Measurements from ENCODE around the gene VPS35L.
A peak's percentile ranks its signal among the peaks of the same experiment; 100 is the strongest.
"Not testable (repeated sequence)": the region's sequence is repeated elsewhere in the genome, so short reads cannot be mapped to it uniquely, and the experiment has no call there.

VPS35L gene

GRCh38 chr16:19715566-19715965, 160.1 kb downstream of the VPS35L start:
- DNase-seq, result no peak

GRCh38 chr16:19716183-19716582, 160.7 kb downstream of the VPS35L start:
- DNase-seq, result no peak

DNA sequence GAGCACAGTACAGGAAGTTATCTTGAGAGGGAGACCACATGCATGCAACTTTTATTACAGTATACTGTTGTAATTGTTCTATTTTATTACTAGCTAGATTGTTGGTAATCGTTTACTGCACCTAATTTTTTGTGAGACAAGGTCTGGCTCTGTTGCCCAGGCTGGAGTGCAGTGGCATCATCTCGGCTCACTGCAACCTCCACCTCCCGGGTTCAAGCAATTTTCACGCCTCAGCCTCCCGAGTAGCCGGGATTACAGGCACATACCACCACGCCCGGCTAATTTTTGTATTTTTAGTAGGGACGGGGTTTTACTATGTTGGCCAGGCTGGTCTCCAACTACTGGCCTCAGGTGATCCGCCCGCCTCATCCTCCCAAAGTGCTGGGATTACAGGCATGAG, 161.2 kb downstream of the VPS35L start:
- not testable (repeated sequence) for DNase-seq

GRCh38 chr16:19717314-19717713, 161.8 kb downstream of the VPS35L start:
- no peak for DNase-seq

DNA sequence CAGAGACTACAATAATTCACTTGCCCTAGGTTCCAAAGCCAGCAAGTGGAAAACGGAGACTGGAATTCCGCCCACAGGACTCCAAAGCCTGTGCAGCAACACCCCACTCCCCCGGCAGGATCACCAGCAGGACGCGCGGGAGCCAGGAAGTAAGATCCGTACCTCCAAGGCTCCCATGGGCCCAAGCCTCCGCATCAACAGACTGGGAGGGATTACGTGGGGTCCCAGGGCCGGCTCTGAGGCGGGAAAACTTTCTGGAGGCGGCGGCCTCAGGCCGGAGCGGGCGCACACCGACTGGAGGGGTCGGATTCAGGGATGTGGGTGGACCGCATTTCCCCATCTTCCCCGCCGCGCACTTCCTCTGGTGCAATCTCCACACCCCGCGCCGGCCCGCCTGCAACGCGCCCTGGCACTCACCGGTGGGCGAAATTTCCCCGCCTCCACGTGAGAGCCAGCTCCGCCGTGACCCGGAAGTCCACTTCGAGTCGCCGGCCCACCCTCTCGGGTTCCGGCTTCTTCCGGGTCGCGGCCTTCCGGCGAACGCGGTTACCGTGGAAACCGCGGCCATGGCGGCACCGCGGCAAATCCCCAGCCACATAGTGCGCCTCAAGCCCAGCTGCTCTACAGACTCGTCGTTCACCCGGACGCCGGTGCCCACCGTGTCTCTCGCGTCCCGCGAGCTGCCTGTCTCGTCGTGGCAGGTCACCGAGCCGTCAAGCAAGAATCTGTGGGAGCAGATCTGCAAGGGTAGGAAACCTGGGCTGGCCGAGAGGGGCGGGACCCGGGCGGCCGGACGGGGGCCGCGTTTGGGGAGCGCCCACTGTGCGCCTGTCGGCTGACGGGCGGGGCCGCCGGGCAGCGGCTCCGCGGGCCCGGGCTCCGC, 162.5 kb downstream of the VPS35L start, which contains the start of the genes IQCK and KNOP1:
TSS of gene IQCK (plus strand) at position 531 of the 883 bp plus-strand sequence. CDS start at position 567, 36 bp downstream.
TSS of gene KNOP1 (minus strand) at position 487 of the 883 bp plus-strand sequence. CDS start 3,192 bp downstream, outside the sequence.
- DNase-seq, result peak; percentile 94

- DNase-seq, result no peak
Observed at GRCh38 chr16:19718624-19718965, 163.1 kb downstream of the VPS35L start.

DNA sequence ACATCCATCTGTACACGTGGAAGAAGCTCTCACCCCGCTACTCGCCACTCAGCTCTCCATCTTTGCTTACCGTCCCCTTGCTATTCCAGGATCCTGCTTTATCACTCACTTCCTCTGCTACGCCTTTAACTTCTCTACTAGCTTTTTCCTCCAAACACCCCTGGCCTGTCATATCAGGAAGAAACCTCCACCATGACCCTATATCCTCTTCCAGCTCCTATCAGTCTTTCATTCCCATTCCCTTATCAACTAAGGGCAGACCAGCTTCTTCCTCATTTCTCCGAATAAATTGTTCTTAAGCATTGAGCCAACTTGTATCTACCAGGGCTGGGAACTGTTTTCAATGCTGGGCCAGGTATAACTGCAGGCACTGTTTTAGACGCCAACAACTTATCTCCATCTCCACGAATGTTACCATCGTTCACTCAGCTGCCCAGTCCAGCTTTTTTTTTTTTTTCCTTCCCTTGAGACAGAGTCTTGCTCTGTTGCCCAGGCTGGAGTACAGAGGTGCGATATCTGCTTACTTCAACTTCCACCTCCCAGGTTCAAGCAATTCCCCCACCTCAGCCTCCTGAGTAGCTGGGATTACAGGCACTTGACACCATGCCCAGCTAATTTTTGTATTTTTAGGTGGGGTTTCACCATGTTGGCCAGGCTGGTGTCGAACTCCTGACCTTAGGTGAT, 166.9 kb downstream of the VPS35L start:
- DNase-seq, result no peak

DNA sequence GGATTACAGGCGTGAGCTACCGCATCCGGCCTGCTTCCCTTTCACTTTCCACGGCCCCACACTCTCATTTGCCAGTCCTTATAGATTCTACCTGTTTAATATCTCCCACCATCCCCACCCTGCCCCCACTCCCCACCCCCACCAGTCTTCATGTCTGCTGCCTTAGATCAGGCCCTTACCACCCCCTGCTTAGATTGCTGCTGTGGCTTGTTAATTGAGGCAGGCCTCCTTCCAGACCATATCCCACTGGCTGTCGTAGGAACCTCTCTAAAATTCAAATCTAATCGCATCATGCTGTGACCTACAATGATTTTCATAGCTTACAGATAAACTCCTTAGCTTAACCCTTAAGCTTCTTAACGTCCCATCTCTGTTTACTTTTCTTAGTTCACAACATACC, 167.5 kb downstream of the VPS35L start:
- no peak for DNase-seq

- DNase-seq, result no peak
Observed at GRCh38 chr16:19728636-19728965, 173.1 kb downstream of the VPS35L start.

GRCh38 chr16:19733551-19733950, 178.0 kb downstream of the VPS35L start:
- DNase-seq, result no peak

DNA sequence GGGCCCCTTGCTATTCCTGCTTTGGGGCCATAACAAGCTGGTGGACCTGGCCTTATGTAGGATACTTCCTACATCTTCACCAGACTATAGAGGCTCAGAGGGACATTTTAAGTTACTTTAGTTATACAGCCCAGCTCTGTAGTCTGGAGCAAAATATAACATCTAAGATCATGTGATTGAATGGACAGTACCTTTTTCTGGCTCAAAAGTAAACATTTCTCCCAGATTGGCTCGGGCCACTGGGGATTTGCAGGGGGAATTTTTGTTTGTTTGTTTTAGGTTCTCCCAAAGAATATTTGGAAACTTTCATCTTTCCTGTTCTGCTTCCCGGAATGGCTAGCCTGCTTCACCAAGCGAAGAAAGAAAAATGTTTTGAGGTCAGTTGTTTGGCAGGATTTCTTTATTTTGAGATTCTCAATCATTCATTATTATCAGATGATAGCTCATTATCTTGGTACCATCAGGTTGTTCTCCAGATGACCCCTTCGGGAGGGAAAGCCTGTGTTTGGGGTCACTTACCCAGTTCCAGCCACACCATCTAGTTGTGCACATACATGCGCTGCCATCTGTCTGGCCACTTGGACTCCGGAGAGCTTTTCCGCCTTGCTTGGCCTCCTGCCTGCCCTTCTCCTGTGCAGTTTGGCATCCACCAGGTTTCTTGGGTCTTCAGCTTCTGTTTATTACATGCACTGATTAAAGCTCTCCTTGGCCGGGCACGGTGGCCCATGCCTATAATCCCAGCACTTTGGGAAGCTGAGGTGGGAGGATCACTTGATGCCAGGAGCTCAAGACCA, 179.8 kb downstream of the VPS35L start:
- no peak for DNase-seq

GRCh38 chr16:19737306-19738038, 182.0 kb downstream of the VPS35L start:
- DNase-seq, result no peak

DNA sequence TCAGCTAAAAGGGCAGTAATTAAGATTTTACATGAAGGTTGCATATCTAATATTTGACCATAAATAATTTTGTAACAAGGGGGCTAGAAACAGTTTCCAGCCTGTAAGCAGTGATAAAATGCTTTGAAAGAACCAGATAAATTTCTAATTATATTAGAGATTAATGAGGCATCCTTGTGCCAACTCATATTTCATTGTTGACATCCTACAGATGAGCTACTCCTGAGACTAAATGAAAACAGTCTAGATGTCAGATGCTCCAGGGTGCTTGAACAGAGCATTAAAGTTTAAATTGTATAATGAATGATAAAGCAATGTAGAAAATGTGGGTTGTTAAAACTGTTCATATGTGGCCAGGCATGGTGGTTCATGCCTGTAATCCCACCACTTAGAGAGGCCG, 185.9 kb downstream of the VPS35L start:
- DNase-seq, result no peak

DNA sequence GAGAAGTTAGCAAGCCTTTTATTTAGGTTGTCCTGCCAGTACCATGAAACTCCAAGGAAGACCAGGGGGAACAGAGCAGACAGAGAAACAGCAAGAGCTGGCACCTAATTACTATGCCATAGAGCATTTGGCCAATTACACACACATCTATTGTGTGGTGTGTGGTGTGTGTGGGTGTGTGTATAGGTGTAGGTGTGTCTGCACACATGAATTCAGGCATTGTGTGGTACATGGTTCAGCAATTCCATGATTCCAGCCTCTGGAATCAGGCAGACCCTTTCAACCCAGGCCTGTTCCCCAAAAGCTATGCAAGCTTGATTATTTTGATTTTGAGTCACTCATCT, 188.3 kb downstream of the VPS35L start:
- no peak for DNase-seq

GRCh38 chr16:19744670-19745069, 189.2 kb downstream of the VPS35L start:
- no peak for DNase-seq

- no peak for DNase-seq
Observed at GRCh38 chr16:19745286-19746010, 189.9 kb downstream of the VPS35L start.

GRCh38 chr16:19746561-19746960, 191.1 kb downstream of the VPS35L start:
- peak; percentile 43 for DNase-seq

GRCh38 chr16:19748389-19749168, 193.1 kb downstream of the VPS35L start:
- no peak for DNase-seq

DNA sequence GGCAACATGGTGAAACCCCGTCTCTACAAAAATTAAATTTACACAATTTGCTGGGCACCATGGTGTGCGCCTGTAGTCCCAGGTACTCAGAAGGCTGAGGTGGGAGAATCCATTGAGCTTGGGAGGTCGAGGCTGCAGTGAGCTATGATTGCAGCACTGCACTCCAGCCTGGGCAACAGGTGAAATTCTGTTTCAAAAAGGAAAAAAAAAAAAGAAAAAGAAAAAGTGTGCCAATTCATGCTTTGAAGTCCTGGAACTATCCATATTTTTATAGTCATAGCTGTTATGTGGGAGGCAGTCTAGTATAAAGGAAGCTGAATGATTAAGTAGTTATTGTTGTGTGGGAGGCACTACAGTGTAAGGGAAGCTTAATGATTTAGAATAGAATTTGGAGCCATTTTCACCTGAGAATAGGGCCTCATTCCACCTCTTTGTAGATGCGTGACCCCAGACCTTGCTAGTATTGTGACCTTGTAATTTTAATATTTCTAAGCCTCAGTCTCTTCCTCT, 194.1 kb downstream of the VPS35L start:
- DNase-seq, result no peak

All from femur (tissue), 1 donor.